Measurements from ENCODE around the gene PCDHGA7.

The PCDHGA7 gene

DNA sequence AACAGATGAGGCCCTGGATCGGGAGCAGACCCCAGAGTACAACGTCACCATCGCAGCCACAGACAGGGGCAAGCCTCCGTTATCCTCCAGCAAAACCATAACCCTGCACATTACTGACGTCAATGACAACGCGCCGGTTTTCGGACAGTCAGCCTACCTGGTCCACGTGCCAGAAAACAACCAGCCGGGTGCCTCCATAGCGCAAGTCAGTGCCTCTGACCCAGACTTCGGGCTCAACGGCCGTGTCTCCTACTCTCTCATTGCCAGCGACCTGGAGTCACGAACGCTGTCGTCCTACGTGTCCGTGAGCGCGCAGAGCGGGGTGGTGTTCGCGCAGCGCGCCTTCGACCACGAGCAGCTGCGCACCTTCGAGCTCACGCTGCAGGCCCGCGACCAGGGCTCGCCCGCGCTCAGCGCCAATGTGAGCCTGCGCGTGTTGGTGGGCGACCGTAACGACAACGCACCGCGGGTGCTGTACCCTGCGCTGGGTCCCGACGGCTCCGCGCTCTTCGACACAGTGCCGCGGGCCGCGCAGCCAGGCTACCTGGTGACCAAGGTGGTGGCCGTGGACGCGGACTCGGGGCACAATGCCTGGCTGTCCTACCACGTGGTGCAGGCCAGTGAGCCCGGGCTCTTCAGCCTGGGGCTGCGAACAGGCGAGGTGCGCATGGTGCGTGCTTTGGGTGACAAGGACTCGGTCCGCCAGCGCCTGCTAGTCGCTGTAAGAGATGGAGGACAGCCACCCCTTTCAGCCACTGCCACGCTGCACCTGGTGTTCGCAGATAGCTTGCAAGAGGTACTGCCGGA, 36.7 kb downstream of the PCDHGA7 start:
- H3K4me3 ChIP-seq (ENCODE audit: low read length): no peak overlapping the region
- no peak for TF ChIP-seq CTCF (conservative IDR thresholded peaks at IDR 0.05; ENCODE audit: low read length)
- DNase-seq (ENCODE audit: low read depth): no peak

- peak; percentile 65 for TF ChIP-seq CTCF (conservative IDR thresholded peaks at IDR 0.05; ENCODE audit: low read length)
- H3K4me3 ChIP-seq (ENCODE audit: low read length): peak within 1 kb of the TSS; percentile 61
- peak; percentile 63 for DNase-seq (ENCODE audit: low read depth)
Observed at GRCh38 chr5:141420855-141421488, 38.4 kb downstream of the PCDHGA7 start, which contains the start of gene PCDHGA11. Gene PCDHGA11, plus strand, starts transcription at chr5:141421051. Its CDS starts 177 bp downstream, at chr5:141421228.

- TF ChIP-seq CTCF (conservative IDR thresholded peaks at IDR 0.05; ENCODE audit: low read length): no peak
- DNase-seq (ENCODE audit: low read depth): no peak
- peak overlapping the region; percentile 61 for H3K4me3 ChIP-seq (ENCODE audit: low read length)
Observed at GRCh38 chr5:141421489-141421855, 38.9 kb downstream of the PCDHGA7 start.

GRCh38 chr5:141422742-141423291, 40.3 kb downstream of the PCDHGA7 start:
- DNase-seq (ENCODE audit: low read depth): no peak
- no peak overlapping the region for H3K4me3 ChIP-seq (ENCODE audit: low read length)
- TF ChIP-seq CTCF (conservative IDR thresholded peaks at IDR 0.05; ENCODE audit: low read length): no peak

DNA sequence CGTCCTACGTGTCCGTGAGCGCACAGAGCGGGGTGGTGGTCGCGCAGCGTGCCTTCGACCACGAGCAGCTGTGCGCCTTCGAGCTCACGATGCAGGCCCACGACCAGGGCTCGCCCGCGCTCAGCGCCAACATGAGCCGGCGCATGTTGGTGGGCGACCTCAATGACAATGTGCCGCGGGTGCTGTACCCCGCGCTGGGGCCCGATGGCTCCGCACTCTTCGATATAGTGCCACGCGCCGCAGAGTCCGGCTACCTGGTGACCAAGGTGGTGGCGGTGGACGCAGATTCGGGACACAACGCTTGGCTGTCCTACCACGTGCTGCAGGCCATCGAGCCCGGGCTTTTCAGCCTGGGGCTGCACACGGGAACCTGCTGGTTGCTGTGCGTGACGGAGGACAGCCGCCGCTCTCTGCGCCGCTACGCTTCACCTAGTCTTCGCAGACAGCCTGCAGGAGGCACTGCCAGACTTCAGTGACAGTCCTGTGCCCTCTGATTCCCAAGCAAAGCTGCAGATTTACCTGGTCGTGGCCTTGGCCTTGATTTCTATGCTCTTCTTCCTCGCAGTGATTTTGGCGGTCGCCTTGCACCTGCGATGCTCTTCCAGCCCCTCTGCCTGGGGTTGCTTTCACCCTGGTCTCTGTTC, 45.4 kb downstream of the PCDHGA7 start:
- no peak for DNase-seq (ENCODE audit: low read depth)
- TF ChIP-seq CTCF (conservative IDR thresholded peaks at IDR 0.05; ENCODE audit: low read length): no peak
- no peak overlapping the region for H3K4me3 ChIP-seq (ENCODE audit: low read length)

- H3K4me3 ChIP-seq (ENCODE audit: low read length): peak within 1 kb of the TSS; percentile 54
- TF ChIP-seq CTCF (conservative IDR thresholded peaks at IDR 0.05; ENCODE audit: low read length): peak; percentile 75
- peak; percentile 92 for DNase-seq (ENCODE audit: low read depth)
Observed at GRCh38 chr5:141430332-141431113, 48.0 kb downstream of the PCDHGA7 start, which contains the start of gene PCDHGA12. Gene PCDHGA12, plus strand, starts transcription at chr5:141430507. Its CDS starts 253 bp downstream, at chr5:141430760.

Measured in AG10803 (cell line).